ENCODE results near the gene MARF1. TPM values are rescaled to one million over a fixed set of nuclear protein-coding genes. Genes with fewer than 3 reads are reported as not detected.
"Not testable (repeated sequence)": the region's sequence is repeated elsewhere in the genome, so short reads cannot be mapped to it uniquely, and the experiment has no call there.

Gene MARF1
- total RNA-seq, 2 donors from 2014 or later, result 53.0 to 71.6 TPM

DNA sequence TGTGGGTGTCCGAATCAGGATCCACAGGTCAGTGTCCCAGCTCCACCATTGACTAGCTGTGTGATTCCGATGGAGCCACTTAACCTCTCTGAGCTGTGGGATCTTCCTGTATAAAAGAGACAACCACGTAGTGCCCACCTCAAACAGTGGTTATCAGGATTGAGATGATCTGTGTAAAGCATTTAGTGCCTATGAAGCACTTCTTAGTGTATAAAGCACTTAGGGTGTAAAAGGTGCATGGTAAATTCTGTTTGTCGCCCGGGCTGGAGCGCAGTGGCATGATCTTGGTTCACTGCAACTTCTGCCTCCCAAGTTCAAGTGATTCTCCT lies 95.2 kb downstream of the MARF1 start:
- Histone ChIP-seq H3K36me3 (no peaks in the 10 kb centered on the region), H3K9me3 (no peaks in the 10 kb centered on the region), H3K27ac (no peak overlapping the region), H3K27me3 (no peaks in the 10 kb centered on the region), H3K4me1 (no peaks in the 10 kb centered on the region), H3K4me3 (no peak overlapping the region), H3K9ac (ENCODE audit: low read depth in 2 of 2, low read length in 2 of 2) (no peak overlapping the region)
- intact Hi-C loops (cut with DNase I), result no loop called here
- no peak for DNase-seq
- TF ChIP-seq, protein P1, sequence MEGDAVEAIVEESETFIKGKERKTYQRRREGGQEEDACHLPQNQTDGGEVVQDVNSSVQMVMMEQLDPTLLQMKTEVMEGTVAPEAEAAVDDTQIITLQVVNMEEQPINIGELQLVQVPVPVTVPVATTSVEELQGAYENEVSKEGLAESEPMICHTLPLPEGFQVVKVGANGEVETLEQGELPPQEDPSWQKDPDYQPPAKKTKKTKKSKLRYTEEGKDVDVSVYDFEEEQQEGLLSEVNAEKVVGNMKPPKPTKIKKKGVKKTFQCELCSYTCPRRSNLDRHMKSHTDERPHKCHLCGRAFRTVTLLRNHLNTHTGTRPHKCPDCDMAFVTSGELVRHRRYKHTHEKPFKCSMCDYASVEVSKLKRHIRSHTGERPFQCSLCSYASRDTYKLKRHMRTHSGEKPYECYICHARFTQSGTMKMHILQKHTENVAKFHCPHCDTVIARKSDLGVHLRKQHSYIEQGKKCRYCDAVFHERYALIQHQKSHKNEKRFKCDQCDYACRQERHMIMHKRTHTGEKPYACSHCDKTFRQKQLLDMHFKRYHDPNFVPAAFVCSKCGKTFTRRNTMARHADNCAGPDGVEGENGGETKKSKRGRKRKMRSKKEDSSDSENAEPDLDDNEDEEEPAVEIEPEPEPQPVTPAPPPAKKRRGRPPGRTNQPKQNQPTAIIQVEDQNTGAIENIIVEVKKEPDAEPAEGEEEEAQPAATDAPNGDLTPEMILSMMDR (IDR thresholded peaks at IDR 0.05), result no peak

DNA sequence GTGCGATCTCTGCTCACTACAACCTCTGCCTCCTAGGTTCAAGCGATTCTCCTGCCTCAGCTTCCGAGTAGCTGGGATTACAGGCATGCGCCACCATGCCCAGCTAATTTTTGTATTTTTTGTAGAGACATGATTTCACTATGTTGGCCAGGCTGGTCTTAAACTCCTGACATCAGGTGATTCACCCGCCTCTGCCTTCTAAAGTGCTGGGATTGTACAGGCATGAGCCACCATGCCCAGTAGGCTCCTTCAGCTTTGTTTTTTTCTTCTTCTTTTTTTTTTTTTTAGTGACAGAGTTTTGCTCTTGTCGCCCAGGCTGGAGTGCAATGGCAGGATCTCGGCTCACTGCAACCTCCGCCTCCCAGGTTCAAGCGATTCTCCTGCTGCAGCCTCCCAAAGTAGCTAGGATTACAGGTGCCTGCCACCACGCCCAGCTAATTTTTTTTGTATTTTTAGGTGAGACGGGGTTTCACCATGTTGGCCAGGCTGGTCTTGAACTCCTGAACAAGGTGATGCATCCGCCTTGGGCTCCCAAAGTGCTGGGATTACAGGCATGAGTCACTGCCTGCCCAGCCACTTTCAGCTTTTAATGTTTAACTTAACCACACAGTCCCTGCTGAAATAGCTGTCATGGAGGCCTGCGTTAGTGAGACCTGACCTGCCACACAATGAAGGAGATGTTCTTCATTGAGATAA lies 95.7 kb downstream of the MARF1 start:
- H3K4me3 ChIP-seq; H3K9ac ChIP-seq (ENCODE audit: low read depth in 2 of 2, low read length in 2 of 2); DNase-seq; intact Hi-C loops (cut with DNase I); H3K27ac ChIP-seq; H3K27me3 ChIP-seq; H3K36me3 ChIP-seq; H3K4me1 ChIP-seq; H3K9me3 ChIP-seq: not testable (repeated sequence)

DNA sequence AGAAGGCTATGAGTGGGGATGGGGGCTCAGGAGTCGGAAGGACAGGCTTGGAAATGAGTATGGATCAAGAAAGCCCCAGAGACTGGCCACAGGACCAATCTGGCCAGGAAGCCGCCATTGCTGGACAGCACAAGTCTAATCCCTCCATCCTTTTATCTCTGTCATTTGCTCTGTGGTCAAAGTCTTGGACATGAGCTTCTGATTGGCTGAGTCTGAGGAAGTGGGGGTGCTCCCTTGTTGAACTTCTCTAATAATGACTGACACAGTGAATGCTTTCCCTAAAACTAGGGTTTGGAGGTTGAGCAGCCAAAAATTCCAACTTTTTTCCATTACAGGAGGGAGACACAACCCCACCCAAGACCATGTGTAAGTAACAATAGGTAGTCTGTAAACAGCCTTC lies 97.4 kb downstream of the MARF1 start:
- Histone ChIP-seq H3K4me1 (no peaks in the 10 kb centered on the region), H3K4me3 (no peak overlapping the region), H3K36me3 (no peaks in the 10 kb centered on the region), H3K9me3 (no peaks in the 10 kb centered on the region), H3K9ac (ENCODE audit: low read depth in 2 of 2, low read length in 2 of 2) (no peak overlapping the region), H3K27me3 (no peaks in the 10 kb centered on the region), H3K27ac (no peak overlapping the region)
- no peak for DNase-seq
- intact Hi-C loops (cut with DNase I), result no loop called here
- TF ChIP-seq, protein P1 (IDR thresholded peaks at IDR 0.05), result no peak

DNA sequence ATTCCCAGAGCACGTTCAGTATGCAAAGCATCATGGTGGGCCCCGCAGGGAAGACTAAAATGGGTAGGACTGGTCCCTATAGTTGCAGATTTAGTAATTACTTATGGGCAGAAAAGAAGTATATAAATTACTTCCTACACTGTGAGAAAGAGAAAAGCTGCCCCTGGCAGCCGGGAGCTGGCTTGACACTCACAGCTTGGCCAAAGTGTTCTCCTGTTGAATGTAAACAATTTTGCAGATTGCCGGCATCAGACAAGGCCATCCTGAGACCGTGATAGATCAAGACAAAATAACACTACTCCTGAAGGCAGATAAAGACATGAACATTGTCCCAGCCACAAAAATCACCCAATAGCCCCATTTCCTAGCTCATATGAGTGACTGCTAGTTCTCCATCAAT lies 98.5 kb downstream of the MARF1 start:
- Histone ChIP-seq H3K27me3 (no peaks in the 10 kb centered on the region), H3K36me3 (no peaks in the 10 kb centered on the region), H3K4me3 (no peak overlapping the region), H3K4me1 (no peaks in the 10 kb centered on the region), H3K9me3 (no peaks in the 10 kb centered on the region), H3K9ac (ENCODE audit: low read depth in 2 of 2, low read length in 2 of 2) (no peak overlapping the region), H3K27ac (no peak overlapping the region)
- TF ChIP-seq, protein P1 (IDR thresholded peaks at IDR 0.05), result no peak
- intact Hi-C loops (cut with DNase I), result no loop called here
- no peak for DNase-seq

Other genes starting within 250 kb of the MARF1 start
- 1 to 10 TPM; 7.9 to 9.7 TPM for gene MPV17L, start 247.4 kb downstream of the MARF1 start, total RNA-seq
- 1 to 10 TPM; 6.2 to 9.1 TPM for gene BMERB1, start 208.6 kb downstream of the MARF1 start, total RNA-seq
- 10 to 100 TPM; 38.5 to 50.3 TPM for gene NDE1, start 7.1 kb upstream of the MARF1 start, total RNA-seq
- gene MYH11, start 213.9 kb upstream of the MARF1 start, total RNA-seq, result 100 to 1,000 TPM in 1 of 2 donors, 10 to 100 TPM in 1; 30.0 to 770 TPM
- gene CEP20, start 245.4 kb upstream of the MARF1 start, total RNA-seq, result 10 to 100 TPM; 23.3 to 31.0 TPM